HepG2 (cell line): ENCODE results near the gene CCDC142. TPM values are rescaled to one million over a fixed set of nuclear protein-coding genes. Genes with fewer than 3 reads are reported as not detected.
"Not testable (repeated sequence)": the region's sequence is repeated elsewhere in the genome, so short reads cannot be mapped to it uniquely, and the experiment has no call there.

Source experiments
- ATAC-seq: fragments of 200-7000 bp; cut with Tn5 transposase; 3 replicates; pipeline ENCODE4 v1.9.1; 2020; ENCODE audit warnings: mild to moderate bottlenecking, moderate library complexity
- BruUV-seq: library from RNA; stranded (reverse); fragments of 400-500 nt; replicated peaks from 2 replicates; lab custom pipeline; 2021; lab: Mats Ljungman, UMichigan
- CTCF ChIA-PET: fragments of 300-600 bp; formaldehyde crosslinking; extraction: SDS; loops from one replicate; lab custom pipeline; 2021; ENCODE audit warnings: low total read pairs, inconsistent platforms, low intra/inter-chr PET ratio; lab: Yijun Ruan, JAX
- POLR2A ChIA-PET: fragments of 350-600 bp; sonication (Branson Sonifier 250); formaldehyde crosslinking; loops from one replicate; lab custom pipeline; 2020; ENCODE audit warnings: antibody characterized with exemption, inconsistent platforms; lab: Yijun Ruan, JAX
- DNase-seq: peaks from one replicate; pipeline ENCODE4 v3.0.0-alpha.2; 2015; ENCODE audit warnings: low spot score
- FAIRE-seq: peaks from 3 replicates; lab custom pipeline; 2011; peaks lifted over from hg19 to GRCh38; lab: Jason Lieb, UNC
- H2AFZ ChIP-seq: one replicate; pipeline ENCODE4 v1.6.1; 2011; ENCODE audit warnings: low read length, inconsistent platforms
- H3K27ac ChIP-seq: fragments of 300-600 bp; 3 replicates; pipeline ENCODE4 v1.8.0; 2011; ENCODE audit warnings: mixed run types, mild to moderate bottlenecking, mixed read lengths, low read length, inconsistent platforms; ENCODE audit not compliant: insufficient read depth; ENCODE audit errors: extremely low read length
- H3K27me3 ChIP-seq, 2 experiments: fragments of 200-600 bp in 1 of 2; 2 replicates in 1 of 2; 3 replicates in 1 of 2; pipeline versions ENCODE4 v1.6.0 to v1.8.0; 2011; ENCODE audit warnings: low read length in 2 of 2, mild to moderate bottlenecking in 2 of 2, moderate library complexity in 2 of 2, inconsistent platforms in 1 of 2; ENCODE audit not compliant: insufficient read depth in 2 of 2, control insufficient read depth in 1 of 2
- H3K36me3 ChIP-seq, 2 experiments: fragments of 200-600 bp in 1 of 2; replicated peaks in 1 of 2; 2 replicates in 1 of 2; 3 replicates in 1 of 2; pipeline versions ENCODE4 v1.5.1 to v1.8.0; 2011; ENCODE audit warnings: low read length in 2 of 2, inconsistent platforms in 1 of 2; ENCODE audit not compliant: insufficient read depth in 2 of 2, control insufficient read depth in 1 of 2
- H3K4me1 ChIP-seq: 2 replicates; pipeline ENCODE4 v1.5.1; 2012; ENCODE audit warnings: low read length, inconsistent platforms; ENCODE audit not compliant: insufficient read depth
- H3K4me2 ChIP-seq: 2 replicates; pipeline ENCODE4 v1.6.0; 2011; ENCODE audit warnings: low read depth, low read length, inconsistent platforms
- H3K4me3 ChIP-seq, 3 experiments: fragments of 200-600 bp in 1 of 3; sonication (generic), shearing (Covaris generic) in 1 of 3; replicated peaks in 1 of 3; 2 replicates each; pipeline ENCODE4 v1.5.1; 2011 to 2016; ENCODE audit warnings: low read length in 3 of 3, inconsistent platforms in 2 of 3, low read depth in 2 of 3, mild to moderate bottlenecking in 2 of 3, control low read depth in 1 of 3, mixed read lengths in 1 of 3; ENCODE audit not compliant: insufficient read depth in 1 of 3
- H3K79me2 ChIP-seq: one replicate; pipeline ENCODE4 v1.6.1; 2011; ENCODE audit warnings: low read length, inconsistent platforms; ENCODE audit not compliant: insufficient read depth
- H3K9ac ChIP-seq: 2 replicates; pipeline ENCODE4 v1.6.0; 2011; ENCODE audit warnings: mild to moderate bottlenecking, low read depth, low read length, inconsistent platforms; ENCODE audit not compliant: insufficient read depth
- H3K9me3 ChIP-seq: 2 replicates; pipeline ENCODE4 v1.5.1; 2012; ENCODE audit warnings: mild to moderate bottlenecking, low read length
- H4K20me1 ChIP-seq: 2 replicates; pipeline ENCODE4 v1.6.0; 2011; ENCODE audit warnings: inconsistent platforms, mild to moderate bottlenecking, low read length, moderate library complexity; ENCODE audit not compliant: insufficient read depth
- AGO1 ChIP-seq: fragments of 200-400 bp; formaldehyde crosslinking; IDR thresholded peaks from 2 replicates; pipeline ENCODE4 v1.6.1; 2017; ENCODE audit warnings: mild to moderate bottlenecking, low read depth, low read length, moderate library complexity; ENCODE audit not compliant: poor library complexity, severe bottlenecking
- HOXA9 ChIP-seq: sonication (generic); formaldehyde crosslinking; IDR thresholded peaks from 2 replicates; pipeline ENCODE4 v1.8.1; 2022; ENCODE audit warnings: missing genetic modification reagents, mild to moderate bottlenecking, moderate library complexity, borderline replicate concordance
- JUNB ChIP-seq: sonication (generic); formaldehyde crosslinking; IDR thresholded peaks from 2 replicates; pipeline ENCODE4 v1.8.0; 2022; ENCODE audit warnings: missing genetic modification reagents, mild to moderate bottlenecking, borderline replicate concordance
- KDM5B ChIP-seq: sonication (generic); formaldehyde crosslinking; IDR thresholded peaks from 2 replicates; pipeline ENCODE4 v1.4.0; 2020; ENCODE audit warnings: missing genetic modification reagents, mild to moderate bottlenecking, borderline replicate concordance
- PAF1 ChIP-seq: IDR thresholded peaks from 2 replicates; pipeline ENCODE4 v1.6.1; 2016; ENCODE audit warnings: missing genetic modification reagents, missing compliant biosample characterization
- POLR2G ChIP-seq: fragments of 200-400 bp; formaldehyde crosslinking; IDR thresholded peaks from 2 replicates; pipeline ENCODE4 v1.6.1; 2018; ENCODE audit warnings: mild to moderate bottlenecking, low read depth, low read length, moderate library complexity
- RBM22 ChIP-seq: fragments of 200-400 bp; formaldehyde crosslinking; optimal IDR thresholded peaks from 2 replicates; pipeline ENCODE3; 2017; ENCODE audit warnings: mild to moderate bottlenecking, low read length, moderate library complexity
- REL ChIP-seq: sonication (generic); formaldehyde crosslinking; conservative IDR thresholded peaks from 2 replicates; pipeline ENCODE4 v1.8.0; 2022; ENCODE audit warnings: mild to moderate bottlenecking, missing genetic modification reagents, moderate library complexity
- SP2 ChIP-seq: sonication (generic); formaldehyde crosslinking; IDR thresholded peaks from 2 replicates; pipeline ENCODE4 v1.5.1; 2020; ENCODE audit warnings: mild to moderate bottlenecking, missing genetic modification reagents
- ZBTB38 ChIP-seq: sonication (generic); formaldehyde crosslinking; IDR thresholded peaks from 2 replicates; pipeline ENCODE4 v1.5.1; 2020; ENCODE audit warnings: mild to moderate bottlenecking, missing genetic modification reagents
- ZC3H13 ChIP-seq: sonication (generic); formaldehyde crosslinking; IDR thresholded peaks from 2 replicates; pipeline ENCODE4 v1.8.1; 2023; ENCODE audit warnings: mild to moderate bottlenecking, missing genetic modification reagents, moderate library complexity
- ZNF558 ChIP-seq: sonication (generic); formaldehyde crosslinking; IDR thresholded peaks from 2 replicates; pipeline ENCODE4 v1.9.0; 2022; ENCODE audit warnings: mild to moderate bottlenecking, missing genetic modification reagents, borderline replicate concordance
- WGBS: methylation state at CpG from one replicate; pipeline ENCODE4 v1.1.6; 2017; ENCODE audit warnings: low lambda C conversion rate; 5-methylcytosine and 5-hydroxymethylcytosine counted together
- in situ Hi-C: cut with HindIII; loops from 2 replicates; pipeline ENCODE4 v1.10.0; 2017; ENCODE audit warnings: low pct_unique_long_range_greater_than_20kb; ENCODE audit not compliant: extremely low pct_ligation_motif_present
- intact Hi-C: fragments of 100-400 bp; cut with micrococcal nuclease; formaldehyde crosslinking; loops from one replicate; pipeline ENCODE4 v1.10.0; 2022; ENCODE audit not compliant: unreplicated experiment
- polyA plus RNA-seq, 8 experiments: library from polyadenylated mRNA; depleted of rRNA in 3 of 8; stranded (reverse) in 7 of 8; unstranded in 1 of 8; fragments of >200 nt; fragmentation: Illumina TruSeq in 4 of 8; extraction: Trizol in 4 of 8; gene quantifications; 2 replicates each; pipeline versions ENCODE4 v1.2.1 to v1.2.3, GENCODE V29; 2011 to 2016; ENCODE audit warnings: low read depth in 4 of 8, missing spikeins in 1 of 8, mixed read lengths in 1 of 8; ENCODE audit not compliant: insufficient read depth in 1 of 8
- total RNA-seq, 5 experiments: library from RNA; depleted of rRNA; stranded (reverse); fragments of >200 nt; fragmentation: Illumina TruSeq; extraction: Trizol; gene quantifications; 2 replicates each; pipeline ENCODE4 v1.2.3, GENCODE V29; 2016; ENCODE audit warnings: low read depth in 1 of 5

Gene CCDC142
- total and polyA plus RNA-seq, 2 of the 13 experiments (the other 11 are each of a cell fraction or from before 2014, with no cell fraction given) = 14.7 to 30.4 TPM

DNA sequence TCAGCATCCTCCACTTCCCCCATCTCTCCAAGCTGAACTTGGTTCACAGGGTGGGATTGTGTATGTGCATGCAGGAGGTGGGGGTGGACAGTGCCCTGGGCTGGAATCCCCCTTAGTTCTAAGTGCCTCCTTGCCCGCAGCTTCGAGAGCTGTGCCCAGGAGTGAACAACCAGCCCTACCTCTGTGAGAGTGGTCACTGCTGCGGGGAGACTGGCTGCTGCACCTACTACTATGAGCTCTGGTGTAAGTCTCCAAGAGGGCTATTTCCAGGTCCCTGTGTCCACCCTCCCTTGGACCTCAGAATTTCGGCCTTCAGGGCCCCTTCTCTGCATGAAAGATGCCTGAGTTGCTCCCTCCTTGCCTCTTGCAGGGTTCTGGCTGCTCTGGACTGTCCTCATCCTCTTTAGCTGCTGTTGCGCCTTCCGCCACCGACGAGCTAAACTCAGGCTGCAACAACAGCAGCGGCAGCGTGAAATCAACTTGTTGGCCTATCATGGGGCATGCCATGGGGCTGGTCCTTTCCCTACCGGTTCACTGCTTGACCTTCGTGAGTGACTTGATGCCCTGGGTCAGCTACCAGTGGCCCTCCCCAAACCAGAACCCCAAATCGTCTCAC lies 23.2 kb downstream of the CCDC142 start:
- H3K9me3 ChIP-seq, H4K20me1 ChIP-seq, FAIRE-seq, H2AFZ ChIP-seq, H3K27ac ChIP-seq, ATAC-seq, BruUV-seq, in situ Hi-C loops, H3K9ac ChIP-seq, DNase-seq, CTCF ChIA-PET, H3K27me3 ChIP-seq: not testable (repeated sequence)
- H3K4me3 ChIP-seq = peak overlapping the region; percentile 65 to 88 (median 86); a peak in 4 of 6 replicates
- 0 out of 2 replicates have a peak, but pooled peaks have one; percentile 67 for TF ChIP-seq ZC3H13 (CRISPR knock-in tag)
- 0 out of 2 replicates have a peak, but pooled peaks have one; percentile 41 for TF ChIP-seq REL
- peak; percentile 7; the same call in 1 of the 2 replicates for TF ChIP-seq ZNF558 (CRISPR knock-in tag)
- peak; percentile 13; the same call in 1 of the 2 replicates for TF ChIP-seq JUNB (CRISPR knock-in tag)
- peak; percentile 58; the same call in 1 of the 2 replicates for TF ChIP-seq PAF1 (CRISPR knock-in tag)
- TF ChIP-seq RBM22 = peak; percentile 10
- TF ChIP-seq HOXA9 (CRISPR knock-in tag) = 0 out of 2 replicates have a peak, but pooled peaks have one; percentile 39
- TF ChIP-seq KDM5B (CRISPR knock-in tag) = 0 out of 2 replicates have a peak, but pooled peaks have one; percentile 53
- peak; percentile 38 for TF ChIP-seq AGO1
- 0 out of 2 replicates have a peak, but pooled peaks have one; percentile 16 for TF ChIP-seq ZBTB38
- peak; percentile 12; the same call in 1 of the 2 replicates for TF ChIP-seq SP2
- TF ChIP-seq POLR2G = peak; percentile 58
- H3K79me2 ChIP-seq = peaks cover 38% of the 10 kb centered on the region
- POLR2A ChIA-PET = interaction anchor here (1.8 to 12.4 kb wide), 10 partner anchors 13 to 70 kb away, joined by 8 to 342 read pairs (median 38); partner anchors contain the start of genes AUP1, C2orf81, CCDC142 and HTRA2
- peaks cover 1 to 24% of the 10 kb centered on the region in 2 experiments for H3K36me3 ChIP-seq
- 87% methylated on average over 12 of the region's 13 CpGs for WGBS
- intact Hi-C loops = loop anchor here (2.0 kb wide), 2 partner anchors 13 to 69 kb away; partner anchors contain the start of genes AUP1, HTRA2 and MRPL53
- peak overlapping the region; percentile 98 for H3K4me2 ChIP-seq
- peaks cover 41% of the 10 kb centered on the region for H3K4me1 ChIP-seq
